Measurements from ENCODE around the gene EXOC6B.

The EXOC6B gene

DNA sequence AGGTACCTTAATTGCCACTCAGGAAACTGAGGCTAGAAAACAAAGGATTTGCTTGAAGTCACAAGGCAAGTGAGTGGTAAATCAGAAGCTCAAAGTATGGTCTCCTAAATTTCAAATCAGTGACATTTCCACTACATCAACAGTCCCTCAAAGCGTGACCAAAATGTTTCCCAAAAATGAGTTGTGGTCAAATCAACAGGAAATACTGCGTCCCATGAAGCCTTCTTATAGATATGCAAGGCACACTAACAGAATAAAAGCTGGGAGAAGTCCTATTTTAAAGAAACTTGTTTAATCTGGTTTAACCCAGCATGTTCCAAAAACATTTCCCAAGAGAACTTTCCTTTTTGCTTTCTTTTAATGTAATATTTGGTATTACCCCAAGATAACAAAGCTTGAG is 249.4 kb downstream of the EXOC6B start:
- no peak for DNase-seq (ENCODE audit: extremely low spot score)
- ChIA-PET POLR2A (no interaction called here), CTCF (interaction anchor here (1.5 to 1.9 kb wide), 2 partner anchors 652 to 655 kb away, joined by 5 to 6 read pairs; no protein-coding TSS in a partner anchor)
- TF ChIP-seq, protein P1, sequence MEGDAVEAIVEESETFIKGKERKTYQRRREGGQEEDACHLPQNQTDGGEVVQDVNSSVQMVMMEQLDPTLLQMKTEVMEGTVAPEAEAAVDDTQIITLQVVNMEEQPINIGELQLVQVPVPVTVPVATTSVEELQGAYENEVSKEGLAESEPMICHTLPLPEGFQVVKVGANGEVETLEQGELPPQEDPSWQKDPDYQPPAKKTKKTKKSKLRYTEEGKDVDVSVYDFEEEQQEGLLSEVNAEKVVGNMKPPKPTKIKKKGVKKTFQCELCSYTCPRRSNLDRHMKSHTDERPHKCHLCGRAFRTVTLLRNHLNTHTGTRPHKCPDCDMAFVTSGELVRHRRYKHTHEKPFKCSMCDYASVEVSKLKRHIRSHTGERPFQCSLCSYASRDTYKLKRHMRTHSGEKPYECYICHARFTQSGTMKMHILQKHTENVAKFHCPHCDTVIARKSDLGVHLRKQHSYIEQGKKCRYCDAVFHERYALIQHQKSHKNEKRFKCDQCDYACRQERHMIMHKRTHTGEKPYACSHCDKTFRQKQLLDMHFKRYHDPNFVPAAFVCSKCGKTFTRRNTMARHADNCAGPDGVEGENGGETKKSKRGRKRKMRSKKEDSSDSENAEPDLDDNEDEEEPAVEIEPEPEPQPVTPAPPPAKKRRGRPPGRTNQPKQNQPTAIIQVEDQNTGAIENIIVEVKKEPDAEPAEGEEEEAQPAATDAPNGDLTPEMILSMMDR (IDR thresholded peaks at IDR 0.05; ENCODE audit: control extremely low read depth, extremely low read depth, low read depth, missing control alignments) = no peak

DNA sequence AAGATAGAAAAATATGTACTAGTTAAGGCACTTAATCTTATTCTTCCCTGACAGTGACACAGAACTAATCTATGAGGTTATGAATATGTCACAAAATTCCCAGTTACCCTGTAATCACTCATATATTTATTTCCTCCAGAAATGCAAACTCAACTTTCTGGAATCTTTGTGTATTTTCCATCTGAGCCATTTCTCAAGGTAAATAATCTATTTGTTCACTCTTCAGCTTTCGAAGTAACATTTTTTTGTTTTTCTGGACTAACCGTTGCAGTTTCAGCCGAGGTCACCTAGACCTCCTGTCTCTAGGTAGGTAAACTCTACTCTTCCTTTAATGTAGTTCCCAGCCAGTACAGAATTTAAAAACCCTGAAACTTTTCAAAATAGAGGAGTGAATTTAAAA is 250.9 kb downstream of the EXOC6B start:
- ChIA-PET POLR2A (no interaction called here), CTCF (interaction anchor here (1.0 to 1.5 kb wide), 2 partner anchors 8 to 653 kb away, joined by 3 to 4 read pairs; no protein-coding TSS in a partner anchor)
- TF ChIP-seq, protein P1 (IDR thresholded peaks at IDR 0.05; ENCODE audit: control extremely low read depth, extremely low read depth, low read depth, missing control alignments) = no peak
- no peak for DNase-seq (ENCODE audit: extremely low spot score)

GRCh38 chr2:72573232-72573631 is 252.6 kb downstream of the EXOC6B start:
- ChIA-PET CTCF (no interaction called here), POLR2A (no interaction called here)
- TF ChIP-seq, protein P1 (IDR thresholded peaks at IDR 0.05; ENCODE audit: control extremely low read depth, extremely low read depth, low read depth, missing control alignments) = no peak
- DNase-seq (ENCODE audit: extremely low spot score) = no peak

- TF ChIP-seq, protein P1 (IDR thresholded peaks at IDR 0.05; ENCODE audit: control extremely low read depth, extremely low read depth, low read depth, missing control alignments) = no peak
- CTCF ChIA-PET = interaction anchor here (1.3 kb wide), 1 partner anchor 651 kb away, joined by 3 read pairs; no protein-coding TSS in a partner anchor
- POLR2A ChIA-PET = no interaction called here
- no peak for DNase-seq (ENCODE audit: extremely low spot score)
These were observed 253.3 kb downstream of the EXOC6B start for GRCh38 chr2:72572501-72572900.

- ChIA-PET CTCF (no interaction called here), POLR2A (no interaction called here)
- no peak for DNase-seq (ENCODE audit: extremely low spot score)
- TF ChIP-seq, protein P1 (IDR thresholded peaks at IDR 0.05; ENCODE audit: control extremely low read depth, extremely low read depth, low read depth, missing control alignments) = no peak
These were observed 255.4 kb downstream of the EXOC6B start for GRCh38 chr2:72570413-72570812.

DNA sequence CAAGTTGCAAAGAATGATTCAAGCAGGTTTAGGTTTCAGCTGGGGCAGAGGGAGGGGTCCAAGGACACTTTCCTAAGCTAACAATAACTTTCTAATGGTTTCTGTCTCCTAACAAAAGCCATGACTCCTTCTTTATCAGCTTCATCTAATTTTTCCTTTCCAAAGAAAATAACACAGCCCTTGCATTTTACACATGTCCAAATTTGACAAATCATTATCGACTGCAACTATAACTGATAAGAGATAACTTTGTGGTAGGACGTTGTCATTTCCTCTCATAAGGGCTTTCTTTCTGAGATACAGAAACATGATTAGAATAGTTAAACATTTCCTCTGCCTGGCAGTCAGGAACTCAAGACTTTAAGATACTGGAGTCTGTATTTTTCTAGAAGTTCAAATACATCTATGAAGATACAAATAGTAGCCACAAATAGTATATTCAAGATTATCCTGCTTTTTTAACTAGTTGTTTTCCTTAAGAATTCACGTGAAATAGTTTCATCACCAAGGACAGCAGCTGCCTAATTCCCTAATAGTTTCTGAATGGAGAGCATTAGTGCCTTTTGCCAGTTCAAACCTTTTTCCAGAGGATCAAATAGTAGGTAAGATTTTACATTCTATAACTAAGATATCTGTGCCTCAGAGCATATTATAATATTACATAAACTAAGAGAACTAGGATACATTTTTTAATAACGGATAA is 263.2 kb downstream of the EXOC6B start:
- CTCF ChIA-PET = interaction anchor here (1.9 kb wide), 1 partner anchor 9 kb away, joined by 5 read pairs; no protein-coding TSS in a partner anchor
- POLR2A ChIA-PET = no interaction called here
- TF ChIP-seq, protein P1 (IDR thresholded peaks at IDR 0.05; ENCODE audit: control extremely low read depth, extremely low read depth, low read depth, missing control alignments) = no peak
- DNase-seq (ENCODE audit: extremely low spot score) = no peak

Measured in GM10248 (cell line).